Measurements from ENCODE around the gene HOXC9.

DNA sequence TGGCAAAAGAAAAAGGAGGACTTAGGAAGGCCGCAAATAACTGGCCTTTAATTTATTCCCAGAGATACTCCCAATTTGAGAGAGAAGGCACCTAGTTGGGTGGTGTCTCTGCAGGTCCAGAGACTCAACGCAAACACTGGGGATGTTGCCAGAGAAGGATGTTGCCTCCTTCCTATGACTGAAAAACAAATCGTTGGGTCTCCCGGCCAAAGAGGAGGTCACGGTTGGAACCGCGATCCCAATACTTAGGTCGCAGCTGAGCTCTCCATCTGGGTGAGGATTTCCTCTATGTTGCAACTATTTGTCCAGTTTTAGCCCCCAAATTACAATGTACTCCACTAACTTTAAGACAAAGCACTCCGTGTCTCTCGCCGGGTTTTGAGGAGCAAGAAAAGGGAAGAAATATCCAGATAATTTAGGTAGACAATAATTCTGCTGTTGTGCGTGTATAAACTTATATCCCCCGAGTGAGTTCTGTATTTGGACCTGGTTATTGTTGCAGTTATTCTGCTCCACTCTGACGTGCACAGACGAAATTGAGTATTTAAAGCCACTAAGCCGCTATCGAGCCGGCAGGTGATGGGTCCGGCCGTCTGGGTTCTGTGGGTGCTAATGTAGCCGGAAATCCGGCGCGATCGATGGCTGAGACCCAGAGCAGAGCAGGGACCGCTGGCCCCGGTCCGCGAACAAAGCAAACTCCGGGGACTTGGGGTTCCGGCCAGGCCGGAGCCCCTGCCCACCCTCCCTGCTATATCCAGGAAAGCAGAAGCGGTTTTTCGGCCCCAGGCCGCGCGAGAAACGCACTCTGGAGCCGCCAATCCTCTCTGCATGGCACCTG is 39.6 kb upstream of the HOXC9 start:
- TF ChIP-seq, protein P1, sequence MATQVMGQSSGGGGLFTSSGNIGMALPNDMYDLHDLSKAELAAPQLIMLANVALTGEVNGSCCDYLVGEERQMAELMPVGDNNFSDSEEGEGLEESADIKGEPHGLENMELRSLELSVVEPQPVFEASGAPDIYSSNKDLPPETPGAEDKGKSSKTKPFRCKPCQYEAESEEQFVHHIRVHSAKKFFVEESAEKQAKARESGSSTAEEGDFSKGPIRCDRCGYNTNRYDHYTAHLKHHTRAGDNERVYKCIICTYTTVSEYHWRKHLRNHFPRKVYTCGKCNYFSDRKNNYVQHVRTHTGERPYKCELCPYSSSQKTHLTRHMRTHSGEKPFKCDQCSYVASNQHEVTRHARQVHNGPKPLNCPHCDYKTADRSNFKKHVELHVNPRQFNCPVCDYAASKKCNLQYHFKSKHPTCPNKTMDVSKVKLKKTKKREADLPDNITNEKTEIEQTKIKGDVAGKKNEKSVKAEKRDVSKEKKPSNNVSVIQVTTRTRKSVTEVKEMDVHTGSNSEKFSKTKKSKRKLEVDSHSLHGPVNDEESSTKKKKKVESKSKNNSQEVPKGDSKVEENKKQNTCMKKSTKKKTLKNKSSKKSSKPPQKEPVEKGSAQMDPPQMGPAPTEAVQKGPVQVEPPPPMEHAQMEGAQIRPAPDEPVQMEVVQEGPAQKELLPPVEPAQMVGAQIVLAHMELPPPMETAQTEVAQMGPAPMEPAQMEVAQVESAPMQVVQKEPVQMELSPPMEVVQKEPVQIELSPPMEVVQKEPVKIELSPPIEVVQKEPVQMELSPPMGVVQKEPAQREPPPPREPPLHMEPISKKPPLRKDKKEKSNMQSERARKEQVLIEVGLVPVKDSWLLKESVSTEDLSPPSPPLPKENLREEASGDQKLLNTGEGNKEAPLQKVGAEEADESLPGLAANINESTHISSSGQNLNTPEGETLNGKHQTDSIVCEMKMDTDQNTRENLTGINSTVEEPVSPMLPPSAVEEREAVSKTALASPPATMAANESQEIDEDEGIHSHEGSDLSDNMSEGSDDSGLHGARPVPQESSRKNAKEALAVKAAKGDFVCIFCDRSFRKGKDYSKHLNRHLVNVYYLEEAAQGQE (IDR thresholded peaks at IDR 0.05; ENCODE audit: low read depth) = no peak
- TF ChIP-seq POLR2A (IDR thresholded peaks at IDR 0.05; ENCODE audit: borderline replicate concordance, extremely low read depth, insufficient read depth, insufficient read length) (no peak), POLR2AphosphoS5 (IDR thresholded peaks at IDR 0.05; ENCODE audit: low read depth, low read length) (no peak), SP1 (IDR thresholded peaks at IDR 0.05; ENCODE audit: low read depth) (no peak), EZH2 (IDR thresholded peaks at IDR 0.05) (no peak), RAD21 (IDR thresholded peaks at IDR 0.05; ENCODE audit: low read depth) (no peak), EZH2phosphoT487 (IDR thresholded peaks at IDR 0.05; ENCODE audit: borderline replicate concordance) (no peak), ZBTB33 (IDR thresholded peaks at IDR 0.05; ENCODE audit: extremely low read depth, insufficient replicate concordance, low read length) (no peak)
- TF ChIP-seq, protein P2, sequence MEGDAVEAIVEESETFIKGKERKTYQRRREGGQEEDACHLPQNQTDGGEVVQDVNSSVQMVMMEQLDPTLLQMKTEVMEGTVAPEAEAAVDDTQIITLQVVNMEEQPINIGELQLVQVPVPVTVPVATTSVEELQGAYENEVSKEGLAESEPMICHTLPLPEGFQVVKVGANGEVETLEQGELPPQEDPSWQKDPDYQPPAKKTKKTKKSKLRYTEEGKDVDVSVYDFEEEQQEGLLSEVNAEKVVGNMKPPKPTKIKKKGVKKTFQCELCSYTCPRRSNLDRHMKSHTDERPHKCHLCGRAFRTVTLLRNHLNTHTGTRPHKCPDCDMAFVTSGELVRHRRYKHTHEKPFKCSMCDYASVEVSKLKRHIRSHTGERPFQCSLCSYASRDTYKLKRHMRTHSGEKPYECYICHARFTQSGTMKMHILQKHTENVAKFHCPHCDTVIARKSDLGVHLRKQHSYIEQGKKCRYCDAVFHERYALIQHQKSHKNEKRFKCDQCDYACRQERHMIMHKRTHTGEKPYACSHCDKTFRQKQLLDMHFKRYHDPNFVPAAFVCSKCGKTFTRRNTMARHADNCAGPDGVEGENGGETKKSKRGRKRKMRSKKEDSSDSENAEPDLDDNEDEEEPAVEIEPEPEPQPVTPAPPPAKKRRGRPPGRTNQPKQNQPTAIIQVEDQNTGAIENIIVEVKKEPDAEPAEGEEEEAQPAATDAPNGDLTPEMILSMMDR (IDR thresholded peaks at IDR 0.05 in 2 of 3, conservative IDR thresholded peaks at IDR 0.05 in 1 of 3; ENCODE audit: borderline replicate concordance in 1 of 3, insufficient read depth in 1 of 3, low read depth in 2 of 3, low read length in 2 of 3) = no peak

All from HCT116 (cell line).